ENCODE data around the gene PGAP2. TPM values are rescaled to one million over a fixed set of nuclear protein-coding genes. Genes with fewer than 3 reads are reported as not detected.
"Not testable (repeated sequence)": the region's sequence is repeated elsewhere in the genome, so short reads cannot be mapped to it uniquely, and the experiment has no call there.

The PGAP2 gene
- total RNA-seq, 1 donor from 2014 or later = 12.6 TPM

DNA sequence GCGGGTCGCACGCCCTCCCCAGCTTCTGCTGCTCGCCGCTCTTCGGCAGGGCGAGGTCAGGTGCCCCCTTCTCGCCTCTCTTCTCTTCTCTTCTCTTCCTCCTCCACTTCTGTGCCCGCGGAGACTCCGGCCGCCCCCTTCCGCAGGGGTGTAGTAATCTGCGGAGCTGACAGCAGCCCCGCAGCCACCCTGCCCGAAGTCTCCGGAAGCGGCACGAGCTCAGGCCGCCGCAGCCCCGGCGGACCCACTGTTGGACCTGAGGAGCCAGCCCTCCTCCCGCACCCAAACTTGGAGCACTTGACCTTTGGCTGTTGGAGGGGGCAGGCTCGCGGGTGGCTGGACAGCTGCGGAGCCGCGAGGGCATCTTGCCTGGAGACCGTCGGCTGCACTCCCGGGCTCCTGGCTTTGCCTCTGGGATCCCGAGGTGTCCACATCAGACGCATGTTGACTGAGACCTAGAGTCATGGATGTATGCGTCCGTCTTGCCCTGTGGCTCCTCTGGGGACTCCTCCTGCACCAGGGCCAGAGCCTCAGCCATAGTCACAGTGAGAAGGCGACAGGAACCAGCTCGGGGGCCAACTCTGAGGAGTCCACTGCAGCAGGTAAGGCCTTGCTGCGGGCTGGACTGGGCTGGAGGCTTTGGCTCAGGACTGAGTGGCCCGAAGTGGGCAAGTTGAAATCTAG is 47.6 kb downstream of the PGAP2 start:
- DNase-seq = peak; percentile 48

DNA sequence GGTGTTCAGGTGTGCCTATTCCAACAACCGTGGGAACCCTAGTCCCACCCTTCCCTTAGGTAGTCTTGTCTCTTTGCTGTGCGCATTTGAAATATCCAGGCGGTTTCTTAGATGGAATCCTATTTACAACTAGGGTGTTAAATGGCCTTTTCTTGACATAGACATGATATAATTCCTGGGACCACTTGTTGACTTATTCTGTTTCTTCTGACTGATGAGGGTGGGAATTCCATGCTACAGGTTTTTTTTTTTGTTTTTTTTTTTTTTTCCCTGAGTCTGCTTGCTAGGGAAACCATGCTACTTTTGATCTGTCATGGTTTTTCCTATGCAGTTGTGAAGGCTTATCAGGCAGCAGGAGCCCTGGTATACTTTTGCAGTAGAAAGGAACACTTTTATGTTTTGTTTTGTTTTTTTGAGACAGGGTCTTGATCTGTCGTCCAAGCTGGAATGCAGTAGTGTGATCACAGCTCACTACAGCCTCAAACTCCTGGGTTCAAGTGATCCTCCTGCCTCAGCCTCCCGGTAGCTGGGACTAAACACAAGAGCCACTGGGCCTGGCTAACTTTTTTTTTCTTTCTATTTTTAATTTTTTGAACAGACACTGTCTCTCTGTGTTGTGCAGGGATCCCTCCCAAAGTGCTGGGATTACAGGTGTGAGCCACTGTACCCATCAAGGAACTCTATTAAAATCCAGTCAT is 48.6 kb downstream of the PGAP2 start:
- no peak for DNase-seq

DNA sequence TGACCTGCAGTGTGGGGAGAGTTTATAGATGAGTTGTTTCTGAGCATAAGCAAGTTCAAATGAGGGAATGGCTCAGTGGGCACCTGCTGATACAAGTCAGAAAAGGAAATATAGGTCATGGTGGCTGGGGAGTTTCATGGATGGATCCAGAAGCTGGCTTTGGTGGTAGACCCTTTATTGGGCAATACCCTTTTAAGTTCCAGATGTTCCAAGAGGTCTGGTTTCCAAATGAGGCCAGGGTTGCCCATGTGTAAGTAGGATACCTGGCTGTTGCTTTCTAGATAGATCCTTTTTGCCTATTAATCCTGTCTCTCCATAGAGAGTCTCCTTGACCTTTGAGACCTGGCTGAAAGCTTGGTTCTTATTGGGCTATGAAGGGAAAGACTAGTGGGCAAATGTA is 49.3 kb downstream of the PGAP2 start:
- no peak for DNase-seq

DNA sequence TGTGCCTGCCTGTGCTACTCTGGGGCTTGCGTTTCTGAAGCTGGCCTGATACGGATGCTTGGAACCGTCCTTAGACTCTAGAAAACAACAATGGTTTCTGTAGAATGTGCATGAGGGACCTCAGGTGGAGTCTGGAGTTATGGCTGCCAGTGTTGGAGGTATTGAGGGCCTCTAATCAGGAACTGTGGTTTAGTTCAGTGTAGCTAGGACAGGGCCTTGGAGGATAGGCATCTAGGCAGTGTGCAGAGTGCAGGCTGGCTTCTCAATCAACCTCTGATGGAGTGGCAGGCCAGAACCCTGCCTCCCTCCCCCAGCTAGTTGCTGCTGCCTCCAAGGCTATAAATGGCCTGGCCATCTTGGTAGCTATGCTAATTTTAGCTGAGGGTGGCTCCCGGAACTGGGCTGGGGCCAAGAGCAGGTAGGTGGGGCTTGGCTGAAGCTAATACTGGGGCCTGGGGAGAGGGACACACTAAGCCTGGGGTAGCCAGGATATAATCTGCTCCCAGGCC is 51.1 kb downstream of the PGAP2 start:
- peak; percentile 75 for DNase-seq

DNA sequence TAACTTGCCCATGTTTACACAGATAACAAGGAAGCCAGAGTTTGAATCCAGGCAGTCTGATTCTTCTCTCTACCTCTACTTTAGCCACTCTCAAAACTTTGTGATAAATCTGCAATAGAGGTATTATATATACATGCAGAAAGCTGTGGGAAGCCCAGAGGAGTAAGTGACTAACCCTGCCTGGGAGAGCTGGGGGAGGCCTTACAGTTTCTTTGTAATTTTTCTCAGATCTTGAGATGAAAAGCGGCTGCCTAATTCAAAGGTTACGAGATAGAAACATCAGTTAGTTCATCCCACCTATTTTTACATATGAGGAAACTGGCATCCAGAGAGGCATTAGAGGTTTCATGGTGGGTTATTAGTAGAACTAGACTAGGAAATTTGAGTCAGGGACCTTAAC is 52.0 kb downstream of the PGAP2 start:
- DNase-seq = no peak

DNA sequence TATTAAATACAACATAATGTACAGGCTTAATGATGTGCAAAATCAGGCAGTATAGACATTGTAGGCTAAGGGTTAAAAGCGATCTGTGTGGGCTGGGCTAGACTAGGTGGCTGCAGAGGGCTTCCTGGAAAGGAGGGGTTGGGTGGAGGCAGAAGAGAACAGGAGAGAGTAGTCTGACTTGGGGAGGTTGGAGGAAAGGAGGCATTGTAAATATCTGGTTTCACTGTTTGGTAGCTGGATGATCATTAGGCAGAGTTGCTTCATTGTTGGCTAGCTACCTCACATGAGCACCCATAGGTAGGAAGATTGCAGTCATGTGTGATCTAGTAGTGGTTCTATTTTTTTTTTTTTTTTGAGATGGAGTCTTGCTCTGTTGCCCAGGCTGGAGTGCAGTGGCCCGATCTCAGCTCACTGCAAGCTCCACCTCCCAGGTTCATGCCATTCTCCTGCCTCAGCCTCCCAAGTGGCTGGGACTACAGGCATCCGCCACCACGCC is 52.6 kb downstream of the PGAP2 start:
- not testable (repeated sequence) for DNase-seq

DNA sequence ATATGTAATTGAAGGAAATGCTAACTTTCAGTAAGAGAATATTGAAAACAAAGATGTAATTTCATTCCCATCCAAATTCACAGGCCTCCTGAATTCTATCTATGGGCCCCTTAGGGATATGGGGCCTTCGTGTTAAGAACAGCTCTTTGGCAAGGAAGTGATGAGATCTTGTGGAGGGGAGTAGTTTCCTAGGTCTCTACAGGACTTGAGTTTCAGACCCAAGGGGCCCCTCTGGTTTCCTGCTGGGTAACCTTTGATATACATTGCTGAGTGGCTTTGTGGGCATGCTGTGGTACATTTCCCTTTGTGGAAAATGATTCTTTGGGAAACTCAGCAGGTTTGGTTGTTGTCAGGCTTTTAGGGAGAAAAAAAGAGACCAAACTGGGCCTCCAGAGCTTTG is 53.3 kb downstream of the PGAP2 start:
- no peak for DNase-seq

DNA sequence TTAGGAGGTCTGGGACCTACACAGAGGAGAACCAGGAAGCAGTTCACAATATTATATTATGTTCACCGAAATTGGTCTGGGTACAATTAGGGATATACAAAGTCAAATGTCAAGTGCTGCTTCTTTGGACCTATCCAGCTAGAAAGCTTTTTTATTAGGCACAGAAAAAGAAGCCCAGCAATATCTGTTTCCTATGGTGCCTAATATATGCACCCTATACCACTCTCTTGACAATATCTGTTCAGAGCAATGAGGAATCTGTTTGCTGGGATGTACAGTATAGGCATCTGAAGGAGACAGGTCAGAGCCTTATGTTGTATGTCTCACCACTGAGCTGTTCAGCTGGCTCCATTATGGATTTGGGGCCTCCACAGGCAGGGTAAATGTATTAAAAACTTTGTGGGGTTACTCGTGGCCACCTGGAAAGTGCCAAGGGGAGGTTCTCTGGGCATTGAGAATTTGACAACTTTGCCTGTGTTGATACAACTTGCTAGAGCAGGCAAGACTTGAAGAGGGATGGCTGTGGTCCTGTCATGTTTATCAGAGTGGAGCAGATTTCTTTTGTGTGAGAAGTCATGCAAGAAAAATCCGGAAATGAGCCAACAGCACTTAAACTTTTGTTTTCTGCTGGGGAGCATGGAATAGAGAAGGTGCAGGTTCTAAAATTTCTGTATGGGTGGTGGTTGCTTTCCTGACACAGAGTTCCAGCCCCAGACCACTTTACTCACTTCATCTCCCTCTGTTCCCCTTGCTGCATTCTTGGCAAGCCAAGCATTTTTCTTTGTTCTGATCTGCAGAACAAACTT is 57.2 kb downstream of the PGAP2 start:
- peak; percentile 33 for DNase-seq

DNA sequence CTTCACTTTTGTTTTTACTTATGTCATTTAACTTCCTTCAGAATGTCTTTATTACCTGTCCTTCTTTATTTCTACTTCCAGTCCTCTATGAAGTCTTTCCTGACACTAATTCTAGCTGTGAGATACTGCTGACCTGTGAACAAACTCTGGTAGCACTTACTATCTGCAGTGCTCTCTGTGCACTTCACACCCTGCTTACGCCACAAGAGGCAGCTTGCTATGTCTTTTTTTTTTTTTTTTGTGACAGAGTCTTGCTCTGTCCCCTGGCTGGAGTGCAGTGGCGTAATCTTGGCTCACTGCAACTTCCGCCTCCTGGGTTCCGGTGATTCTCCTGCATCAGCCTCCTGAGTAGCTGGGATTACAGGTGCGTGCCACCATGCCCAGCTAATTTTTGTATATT is 57.8 kb downstream of the PGAP2 start:
- DNase-seq = no peak

DNA sequence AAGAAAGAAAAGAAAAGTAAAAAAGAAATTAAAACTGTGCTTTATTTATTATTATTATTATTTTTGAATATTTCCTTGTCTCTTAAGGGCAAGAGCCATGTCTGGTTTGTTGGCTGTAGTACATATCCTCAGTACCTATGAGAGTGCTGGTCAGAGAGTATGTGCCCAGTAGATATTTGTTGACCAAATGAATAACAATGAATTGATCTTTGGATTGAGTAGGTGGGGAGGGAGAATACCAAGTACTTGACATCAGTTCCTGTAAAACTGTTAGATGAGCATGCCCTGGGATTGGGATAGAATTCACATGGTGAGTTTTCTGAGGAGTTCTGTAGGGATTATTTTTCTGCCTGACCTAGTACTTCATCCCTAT is 58.5 kb downstream of the PGAP2 start:
- DNase-seq = no peak

DNA sequence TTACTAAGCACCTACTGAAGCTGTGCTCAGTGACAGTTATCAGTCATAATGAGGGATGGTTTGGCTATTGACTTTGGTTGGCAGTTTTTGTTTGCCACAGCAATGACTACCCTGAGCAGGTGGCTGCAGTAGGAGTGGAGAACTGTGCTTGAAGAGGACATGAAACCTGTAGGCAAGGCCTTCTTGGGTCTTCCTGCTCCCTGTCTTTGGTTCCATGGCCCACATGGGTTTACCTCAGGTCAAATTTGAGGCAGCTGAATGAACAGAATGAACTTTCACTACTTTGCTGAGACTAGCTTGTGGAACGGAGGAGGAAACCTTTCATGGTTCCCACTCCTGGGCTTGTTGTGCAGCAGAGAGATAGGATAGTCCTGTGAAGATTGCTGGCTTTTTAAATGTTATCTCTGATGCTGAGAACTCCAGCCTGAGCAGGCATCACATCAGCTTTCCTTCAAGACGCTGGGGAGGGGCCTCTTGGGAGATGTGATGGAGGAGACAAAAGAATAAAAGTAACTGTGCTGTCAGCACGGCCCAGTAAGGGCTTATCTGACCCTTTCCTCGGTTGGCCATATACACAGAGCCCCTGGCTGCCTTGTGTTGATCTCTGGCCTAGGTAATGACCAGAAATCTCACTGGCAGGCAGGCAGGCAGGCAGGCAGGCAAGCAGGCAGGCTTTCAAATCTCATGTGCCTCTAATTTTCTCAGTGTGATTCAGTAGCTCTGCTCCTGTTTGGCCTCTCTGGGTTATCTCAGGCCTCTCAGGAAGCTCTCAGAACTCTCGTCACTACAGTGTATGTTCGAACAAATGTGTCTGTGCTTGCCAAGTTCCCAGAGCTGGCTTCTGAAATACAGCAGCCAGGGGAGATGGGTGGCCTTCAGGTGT is 59.1 kb downstream of the PGAP2 start:
- DNase-seq = peak; percentile 43

DNA sequence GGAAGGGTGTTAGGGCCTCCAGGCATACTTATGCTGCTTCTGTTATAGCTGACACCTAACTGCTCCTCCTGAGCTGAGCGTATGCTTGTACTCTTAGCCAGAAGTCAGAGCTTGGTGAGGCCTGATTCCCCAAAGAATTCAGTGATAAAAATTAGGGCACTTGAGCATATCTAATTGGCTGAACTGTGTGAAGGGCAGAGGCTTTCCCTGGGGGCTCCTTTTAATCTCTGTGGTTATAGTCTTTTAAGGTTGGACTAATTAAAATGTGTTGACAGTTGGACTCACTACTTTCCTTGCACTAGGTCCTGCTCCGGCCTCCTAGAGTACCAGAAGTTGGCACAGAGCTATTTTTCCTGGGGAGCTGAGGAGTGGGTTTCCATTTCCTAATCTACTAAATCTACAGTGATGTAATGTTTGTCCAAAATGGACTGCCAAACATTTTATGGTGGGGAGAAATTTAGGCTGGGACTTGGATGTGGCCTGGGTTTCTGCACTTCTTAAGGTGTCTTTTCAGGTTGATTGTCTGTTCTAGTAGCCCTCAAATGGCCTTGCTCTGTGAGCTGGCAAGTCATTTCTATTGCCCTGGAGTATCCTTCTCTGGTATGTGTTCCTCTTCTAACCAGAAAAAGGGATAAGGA is 65.5 kb downstream of the PGAP2 start:
- no peak for DNase-seq

Small RNA genes within 50 kb of the gene (small RNA-seq; reads per million reads assigned to genes)
- not detected for gene RNU7-50P (ENCODE audit: low replicate concordance)

Other genes with a start within 250 kb of the PGAP2 start
- gene ART5, start 166.6 kb upstream of the PGAP2 start, total RNA-seq = 3.6 TPM
- 4.2 TPM for gene ART1, start 163.4 kb upstream of the PGAP2 start, total RNA-seq
- gene CHRNA10, start 137.2 kb upstream of the PGAP2 start, total RNA-seq = not detected
- gene NUP98, start 11.0 kb upstream of the PGAP2 start, total RNA-seq = 138 TPM
- gene RHOG, start 32.4 kb downstream of the PGAP2 start, total RNA-seq = 17.2 TPM
- gene STIM1, start 47.1 kb downstream of the PGAP2 start, total RNA-seq = 71.0 TPM